Nephron progenitor cell (in vitro differentiated cells): ENCODE results near the gene DPY30.

Experiments
- DNase-seq: peaks from one replicate; pipeline ENCODE4 v3.0.0; 2021
- H3K27ac Mint-ChIP-seq: 2 replicates; pipeline ENCODE4 v1.8.0; 2021; ENCODE audit warnings: mild to moderate bottlenecking, moderate library complexity, mixed read lengths
- H3K27me3 Mint-ChIP-seq: 2 replicates; pipeline ENCODE4 v1.8.0; 2021; ENCODE audit warnings: mild to moderate bottlenecking, low read depth, mixed read lengths; ENCODE audit not compliant: poor library complexity
- H3K36me3 Mint-ChIP-seq: 2 replicates; pipeline ENCODE4 v1.8.0; 2021; ENCODE audit warnings: low read depth, mixed read lengths
- H3K4me1 Mint-ChIP-seq: 2 replicates; pipeline ENCODE4 v1.8.0; 2021; ENCODE audit warnings: mixed read lengths
- H3K4me3 Mint-ChIP-seq: 2 replicates; pipeline ENCODE4 v1.8.0; 2021; ENCODE audit warnings: mild to moderate bottlenecking, moderate library complexity, mixed read lengths
- H3K9me3 Mint-ChIP-seq: 2 replicates; pipeline ENCODE4 v1.8.0; 2021; ENCODE audit warnings: mild to moderate bottlenecking, moderate library complexity, mixed read lengths
- TF ChIP-seq, protein P1 (sequence below): fragments of 200-600 bp; sonication (generic); IDR thresholded peaks from 2 replicates; pipeline ENCODE4 v1.5.0; 2021; ENCODE audit warnings: antibody characterized with exemption

DPY30 gene

DNA sequence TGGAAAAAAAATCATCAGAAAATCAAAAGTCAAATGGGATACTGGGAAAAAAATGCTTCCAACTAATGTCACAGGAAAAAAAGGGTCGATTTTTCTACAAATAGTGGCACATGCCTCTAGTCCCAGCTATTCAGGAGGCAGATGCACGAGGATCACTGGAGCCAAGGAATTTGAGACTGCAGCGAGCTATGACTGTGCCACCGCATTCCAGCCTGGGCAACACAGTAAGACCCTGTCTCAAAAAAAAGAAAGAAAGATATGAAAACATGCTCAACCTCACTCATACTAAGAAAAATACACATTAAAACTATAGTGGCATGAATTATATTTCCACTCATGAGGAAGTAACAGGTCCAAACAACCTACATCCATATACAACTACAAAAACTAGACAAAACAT, 46.7 kb downstream of the DPY30 start:
- no peak overlapping the region for H3K27ac Mint-ChIP-seq
- H3K36me3 Mint-ChIP-seq, result peaks cover 51% of the 10 kb centered on the region
- H3K4me1 Mint-ChIP-seq, result no peaks in the 10 kb centered on the region

DNA sequence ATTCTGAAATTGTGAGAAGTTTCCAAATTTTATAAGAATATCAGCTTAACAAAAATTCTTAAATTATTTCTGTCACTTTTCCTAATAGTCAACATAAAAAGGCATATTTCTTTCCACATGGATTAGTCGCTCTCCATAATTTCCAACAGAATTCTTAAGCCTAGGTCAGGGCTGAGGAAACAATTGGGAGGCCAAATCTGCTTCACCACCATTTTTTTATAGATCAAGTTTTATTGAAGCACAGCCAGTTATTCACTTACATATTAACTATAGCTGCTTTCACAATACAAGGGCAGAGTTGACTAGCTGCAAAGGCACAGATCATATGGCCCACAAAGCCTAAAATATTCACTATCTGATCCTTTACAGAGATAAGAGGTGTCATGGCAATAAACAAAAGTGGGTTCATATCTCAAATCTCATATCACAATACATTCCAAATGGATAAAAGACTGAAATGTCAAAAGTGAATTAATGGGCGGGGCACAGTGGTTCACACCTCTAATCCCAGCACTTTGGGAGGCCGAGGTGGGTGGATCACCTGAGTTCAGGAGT, 47.5 kb downstream of the DPY30 start:
- Mint-ChIP-seq H3K27ac (no peak overlapping the region), H3K4me1 (no peaks in the 10 kb centered on the region), H3K4me3 (no peak overlapping the region), H3K36me3 (peaks cover 51% of the 10 kb centered on the region), H3K27me3 (no peaks in the 10 kb centered on the region), H3K9me3 (peaks cover 4% of the 10 kb centered on the region)
- TF ChIP-seq, protein P1, sequence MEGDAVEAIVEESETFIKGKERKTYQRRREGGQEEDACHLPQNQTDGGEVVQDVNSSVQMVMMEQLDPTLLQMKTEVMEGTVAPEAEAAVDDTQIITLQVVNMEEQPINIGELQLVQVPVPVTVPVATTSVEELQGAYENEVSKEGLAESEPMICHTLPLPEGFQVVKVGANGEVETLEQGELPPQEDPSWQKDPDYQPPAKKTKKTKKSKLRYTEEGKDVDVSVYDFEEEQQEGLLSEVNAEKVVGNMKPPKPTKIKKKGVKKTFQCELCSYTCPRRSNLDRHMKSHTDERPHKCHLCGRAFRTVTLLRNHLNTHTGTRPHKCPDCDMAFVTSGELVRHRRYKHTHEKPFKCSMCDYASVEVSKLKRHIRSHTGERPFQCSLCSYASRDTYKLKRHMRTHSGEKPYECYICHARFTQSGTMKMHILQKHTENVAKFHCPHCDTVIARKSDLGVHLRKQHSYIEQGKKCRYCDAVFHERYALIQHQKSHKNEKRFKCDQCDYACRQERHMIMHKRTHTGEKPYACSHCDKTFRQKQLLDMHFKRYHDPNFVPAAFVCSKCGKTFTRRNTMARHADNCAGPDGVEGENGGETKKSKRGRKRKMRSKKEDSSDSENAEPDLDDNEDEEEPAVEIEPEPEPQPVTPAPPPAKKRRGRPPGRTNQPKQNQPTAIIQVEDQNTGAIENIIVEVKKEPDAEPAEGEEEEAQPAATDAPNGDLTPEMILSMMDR, result no peak
- DNase-seq, result no peak

More for the DNA sequence above, 46.7 kb downstream of the DPY30 start:
- DNase-seq, result no peak
- H3K27me3 Mint-ChIP-seq, result no peaks in the 10 kb centered on the region
- TF ChIP-seq, protein P1, result no peak
- H3K4me3 Mint-ChIP-seq, result no peak overlapping the region
- peaks cover 4% of the 10 kb centered on the region for H3K9me3 Mint-ChIP-seq

DNA sequence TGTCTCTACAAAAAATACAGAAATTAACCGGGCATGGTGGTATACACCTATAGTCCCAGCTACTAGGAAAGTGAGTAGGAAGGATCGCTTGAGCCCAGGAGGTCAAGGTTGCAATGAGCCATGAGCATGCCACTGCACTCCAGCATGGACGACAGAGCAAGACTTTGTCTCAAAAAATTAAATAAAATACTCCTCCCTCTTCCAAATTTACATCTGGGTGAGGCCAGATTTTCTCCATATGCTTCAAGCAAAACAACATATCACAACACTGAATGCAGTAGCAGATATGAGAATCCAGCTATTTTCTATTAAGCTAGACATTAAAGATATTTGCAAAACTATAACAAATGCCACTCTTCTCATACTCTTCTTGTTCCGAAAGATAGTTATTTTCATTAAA, 49.7 kb downstream of the DPY30 start:
- Mint-ChIP-seq H3K4me1 (no peaks in the 10 kb centered on the region), H3K9me3 (peaks cover 3% of the 10 kb centered on the region), H3K27me3 (no peaks in the 10 kb centered on the region), H3K36me3 (peaks cover 51% of the 10 kb centered on the region), H3K4me3 (no peak overlapping the region), H3K27ac (no peak overlapping the region)
- TF ChIP-seq, protein P1, result no peak
- no peak for DNase-seq

DNA sequence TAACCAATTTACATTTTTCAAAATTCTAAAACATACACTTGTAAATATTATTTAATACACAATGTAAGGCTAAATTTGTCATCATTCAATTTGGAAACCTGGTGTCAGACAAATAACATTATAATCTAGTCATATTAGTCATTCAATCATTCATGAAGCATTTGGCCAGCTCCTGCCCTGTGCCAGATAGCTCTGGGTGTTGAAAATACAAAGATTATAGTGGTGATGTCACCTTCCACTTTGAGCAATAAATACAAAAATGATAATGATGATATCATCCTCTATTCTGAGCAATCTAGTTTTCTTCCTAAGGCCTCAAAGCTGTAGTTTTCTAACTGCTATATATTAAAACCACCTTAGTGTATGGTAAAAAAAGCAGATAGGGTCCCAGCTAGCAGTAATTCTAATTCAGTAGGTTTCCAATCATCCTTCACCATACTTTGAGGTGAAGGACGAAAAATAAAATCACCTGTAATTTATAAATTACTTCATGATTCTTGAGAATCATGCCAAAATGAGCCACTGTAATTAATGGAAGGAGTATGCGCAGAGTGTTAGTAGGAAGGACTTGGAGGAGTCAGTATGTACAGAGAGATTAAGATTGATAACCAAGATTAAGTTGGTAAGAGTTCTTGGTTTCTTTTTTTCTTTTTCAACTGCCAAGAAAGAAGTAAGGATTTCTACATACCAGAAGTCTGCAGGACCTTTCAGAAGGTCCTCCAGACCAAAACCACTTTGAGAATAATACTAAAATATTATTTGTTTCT, 52.0 kb downstream of the DPY30 start:
- Mint-ChIP-seq H3K4me1 (no peaks in the 10 kb centered on the region), H3K9me3 (peaks cover 16% of the 10 kb centered on the region), H3K36me3 (peaks cover 61% of the 10 kb centered on the region), H3K27ac (no peak overlapping the region), H3K27me3 (no peaks in the 10 kb centered on the region), H3K4me3 (no peak overlapping the region)
- TF ChIP-seq, protein P1, result no peak
- DNase-seq, result no peak

DNA sequence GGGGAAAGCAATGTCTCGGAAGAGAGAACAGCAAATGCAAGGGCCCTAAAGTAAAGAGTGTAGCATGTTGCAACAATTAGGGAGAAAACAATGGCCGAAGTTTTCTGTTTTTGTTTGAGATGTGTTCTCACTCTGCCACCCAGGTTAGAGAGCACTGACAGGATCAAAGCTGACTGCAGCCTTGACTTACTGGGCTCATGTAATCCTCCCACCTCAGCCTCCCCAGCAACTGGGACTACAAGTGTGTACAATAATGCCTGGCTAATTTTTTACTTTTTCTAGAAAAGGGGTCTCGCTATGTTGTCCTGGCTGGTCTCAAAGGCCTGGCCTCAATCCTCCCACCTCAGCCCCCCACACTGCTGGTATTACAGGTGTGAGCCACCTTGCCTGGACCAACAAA, 52.7 kb downstream of the DPY30 start:
- H3K9me3 Mint-ChIP-seq, result peaks cover 16% of the 10 kb centered on the region
- no peaks in the 10 kb centered on the region for H3K4me1 Mint-ChIP-seq
- peak overlapping the region; percentile 48 for H3K27ac Mint-ChIP-seq
- no peak for DNase-seq
- TF ChIP-seq, protein P1, result no peak
- no peak overlapping the region for H3K4me3 Mint-ChIP-seq
- peaks cover 60% of the 10 kb centered on the region for H3K36me3 Mint-ChIP-seq
- H3K27me3 Mint-ChIP-seq, result no peaks in the 10 kb centered on the region
